HG02678 (cell line): ENCODE measurements around the gene PRKACA.
A peak's percentile ranks its signal among the peaks of the same experiment; 100 is the strongest.

Experiments used
- ATAC-seq: cut with Tn5 transposase; IDR thresholded peaks from one replicate; pipeline ENCODE4 v1.9.1; 2021; ENCODE audit warnings: mild to moderate bottlenecking, moderate library complexity; ENCODE audit not compliant: unreplicated experiment

PRKACA gene

DNA sequence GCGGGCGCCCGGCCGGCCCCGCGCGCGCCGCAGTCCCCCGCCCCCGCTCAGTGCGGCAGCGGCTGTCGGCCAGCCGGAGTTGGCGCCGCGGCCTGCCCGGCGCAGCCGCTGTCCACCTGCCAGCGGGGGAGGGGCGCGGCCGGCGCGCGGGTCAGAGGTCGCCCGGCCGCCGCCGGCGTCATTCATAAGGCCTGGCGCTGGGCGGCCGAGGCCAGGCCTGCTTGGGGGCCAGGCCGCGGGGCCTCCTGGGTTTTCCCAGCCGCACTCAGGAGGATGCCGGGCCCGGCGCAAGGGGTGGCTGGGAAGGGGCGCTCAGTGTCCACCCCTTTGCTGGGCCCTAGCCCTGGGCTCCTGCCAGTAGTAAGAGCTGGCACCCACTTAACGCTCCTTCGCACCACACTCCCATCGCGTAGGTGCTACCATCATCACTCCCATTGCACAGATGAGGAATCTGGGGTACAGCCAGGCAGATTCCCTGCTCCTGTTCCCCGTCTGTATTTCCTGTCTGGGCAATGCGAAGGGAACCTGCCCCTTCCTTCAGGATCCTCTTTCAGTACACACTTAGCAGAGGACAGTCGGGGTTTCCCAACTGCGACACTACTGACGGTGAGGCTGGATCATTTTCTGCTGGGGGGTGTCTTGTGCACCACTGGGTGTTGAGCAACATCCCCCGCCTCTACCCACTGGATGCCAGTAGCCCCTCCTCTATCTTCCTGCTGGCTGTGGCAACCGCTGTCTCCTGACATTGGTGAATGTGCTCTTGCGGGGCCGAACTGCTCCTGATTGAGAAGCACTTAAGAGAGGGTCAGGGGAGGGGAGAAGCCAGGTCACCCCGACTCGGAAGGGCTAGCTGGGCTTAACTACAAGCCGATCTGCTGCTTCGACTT, 846 bp upstream of the PRKACA start:
- ATAC-seq, result peak; percentile 34

DNA sequence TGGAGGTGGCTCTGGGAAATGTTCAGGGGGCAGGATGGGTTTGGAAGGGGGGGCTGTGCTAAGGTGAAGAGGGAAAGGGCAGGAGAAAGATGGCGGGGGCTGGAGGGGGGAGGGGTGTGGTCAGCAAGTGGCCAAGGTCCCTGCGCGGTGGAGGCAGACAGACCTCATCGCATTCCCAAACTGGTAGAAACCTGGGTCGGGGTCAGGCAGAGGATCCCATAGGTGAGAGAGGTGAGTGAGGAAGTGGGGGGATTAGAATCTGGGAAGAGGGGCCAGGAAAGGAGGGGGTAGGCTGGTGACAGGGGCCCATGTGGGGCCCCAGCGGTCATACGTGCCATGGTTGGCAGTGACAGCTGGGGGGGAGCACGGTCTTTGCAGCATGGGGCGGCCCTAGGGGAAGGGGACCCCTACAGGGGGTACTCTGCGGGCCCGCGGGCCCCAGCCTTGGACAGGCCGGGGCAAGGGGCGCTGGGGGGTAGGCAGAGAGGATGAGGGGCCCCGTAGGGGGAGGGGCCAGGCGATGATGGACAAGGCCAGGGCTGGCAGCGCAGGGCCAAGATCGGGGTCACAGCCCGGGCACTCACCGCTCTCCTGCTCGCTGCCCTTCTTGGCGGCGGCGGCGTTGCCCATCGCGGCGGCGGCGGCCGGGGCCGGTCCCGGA, 514 bp downstream of the PRKACA start:
- peak; percentile 5 for ATAC-seq

DNA sequence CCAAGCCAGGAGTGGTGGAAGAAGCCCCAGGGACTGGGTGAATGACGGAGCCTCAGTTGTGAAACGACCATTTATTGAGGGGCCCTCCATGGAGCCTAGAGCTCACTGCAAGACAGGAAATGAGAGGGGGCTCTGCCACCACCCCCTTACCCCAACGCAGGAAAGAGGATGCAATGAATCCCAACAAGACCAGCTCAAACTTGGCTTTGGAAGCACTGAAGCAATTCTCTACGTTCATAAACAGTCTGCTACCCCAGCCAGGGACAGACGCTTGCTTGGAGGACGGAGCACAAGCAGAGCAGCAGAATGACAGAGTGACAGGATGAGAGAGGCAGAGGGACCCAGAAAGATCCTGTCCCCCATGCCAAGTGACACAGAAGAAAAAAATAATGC, 1.0 kb downstream of the PRKACA start:
- ATAC-seq, result no peak

DNA sequence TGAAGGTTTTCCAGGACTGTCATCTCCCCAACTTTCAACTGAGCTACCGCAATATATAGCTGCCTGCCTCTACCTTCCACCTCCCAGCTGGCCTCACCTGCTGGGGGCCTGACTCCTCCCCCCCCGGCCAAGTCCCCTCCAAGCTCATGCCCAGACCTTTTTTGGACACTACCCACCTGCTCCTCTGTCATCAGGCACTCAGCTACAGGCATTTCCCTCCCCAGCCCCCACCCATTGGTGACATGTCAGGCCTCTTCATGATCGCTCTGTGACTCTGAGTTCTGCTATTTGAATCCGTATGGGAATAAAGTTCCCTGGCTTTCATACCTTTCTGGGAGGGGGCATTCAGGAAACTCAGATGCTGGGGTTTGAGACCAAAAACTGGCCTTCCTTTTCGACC, 1.8 kb downstream of the PRKACA start:
- ATAC-seq, result no peak

DNA sequence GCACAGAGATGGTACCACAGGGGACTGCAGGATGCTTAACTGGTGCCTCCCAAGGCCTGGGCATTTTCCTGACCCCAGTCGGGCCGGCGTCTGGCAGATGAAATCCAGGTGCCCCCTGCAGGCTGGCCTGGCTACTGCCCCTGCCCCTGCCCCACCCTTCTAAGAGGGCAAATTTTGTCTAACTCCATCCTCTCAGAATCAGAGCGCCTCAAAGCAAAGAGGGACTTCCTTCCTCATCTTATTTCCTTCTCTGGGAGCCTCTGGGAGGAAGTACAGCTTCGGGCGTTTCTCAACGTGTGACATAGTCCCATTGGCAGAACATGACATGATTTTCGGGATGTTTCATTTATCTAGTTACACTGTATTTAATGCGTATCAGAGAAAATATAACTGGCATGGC, 2.7 kb downstream of the PRKACA start:
- no peak for ATAC-seq

DNA sequence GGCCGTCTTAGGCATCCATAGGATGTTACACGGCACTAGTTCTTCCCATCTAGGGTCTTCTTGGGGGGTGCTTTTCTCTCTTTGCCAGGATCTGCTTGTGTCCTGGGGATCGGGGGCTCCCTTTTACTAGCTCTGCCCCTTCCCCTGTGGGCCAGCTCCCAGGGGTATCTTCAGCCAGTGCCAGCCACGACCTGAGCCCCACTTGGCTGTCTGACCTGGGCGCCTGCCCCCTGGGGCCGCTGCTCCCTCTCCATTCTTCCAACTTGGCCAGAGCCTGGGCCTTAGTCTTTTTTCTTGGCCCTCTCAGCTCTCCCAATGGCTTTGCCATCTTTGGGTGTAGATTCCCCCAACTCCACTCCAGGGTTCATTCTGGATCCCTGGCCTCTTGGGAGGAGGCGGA, 3.1 kb downstream of the PRKACA start:
- ATAC-seq, result no peak

DNA sequence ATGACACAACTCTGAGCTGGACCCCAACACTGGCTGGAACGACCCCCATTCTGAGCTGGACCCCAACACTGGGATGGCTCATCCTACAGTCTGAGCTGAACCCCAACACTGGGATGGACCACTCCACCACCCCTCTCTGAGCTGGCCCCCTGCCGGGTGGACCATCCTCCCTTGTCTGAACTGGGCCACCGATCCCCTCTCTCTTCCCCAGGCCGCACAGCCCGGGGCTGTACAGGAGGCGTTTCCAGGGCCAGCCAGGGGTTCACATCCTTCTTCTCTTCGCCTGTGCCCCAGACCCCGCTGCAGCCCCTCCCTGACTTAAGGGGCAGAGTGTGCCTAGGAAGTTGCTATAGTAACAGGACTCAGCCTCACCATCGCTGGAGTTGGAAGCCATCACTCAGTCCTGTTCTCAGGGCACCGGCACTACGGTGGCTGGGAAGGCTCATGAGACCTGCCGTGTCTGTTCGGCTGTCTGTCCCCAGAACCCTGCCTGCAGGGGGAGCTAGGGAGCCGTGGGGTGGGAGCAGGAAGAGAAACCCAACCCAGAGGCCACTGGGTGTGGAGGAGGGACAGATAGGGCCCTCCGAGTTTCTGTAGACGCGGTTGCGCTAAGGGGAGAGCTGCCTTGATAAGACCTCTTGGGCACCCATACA, 3.7 kb downstream of the PRKACA start:
- no peak for ATAC-seq

DNA sequence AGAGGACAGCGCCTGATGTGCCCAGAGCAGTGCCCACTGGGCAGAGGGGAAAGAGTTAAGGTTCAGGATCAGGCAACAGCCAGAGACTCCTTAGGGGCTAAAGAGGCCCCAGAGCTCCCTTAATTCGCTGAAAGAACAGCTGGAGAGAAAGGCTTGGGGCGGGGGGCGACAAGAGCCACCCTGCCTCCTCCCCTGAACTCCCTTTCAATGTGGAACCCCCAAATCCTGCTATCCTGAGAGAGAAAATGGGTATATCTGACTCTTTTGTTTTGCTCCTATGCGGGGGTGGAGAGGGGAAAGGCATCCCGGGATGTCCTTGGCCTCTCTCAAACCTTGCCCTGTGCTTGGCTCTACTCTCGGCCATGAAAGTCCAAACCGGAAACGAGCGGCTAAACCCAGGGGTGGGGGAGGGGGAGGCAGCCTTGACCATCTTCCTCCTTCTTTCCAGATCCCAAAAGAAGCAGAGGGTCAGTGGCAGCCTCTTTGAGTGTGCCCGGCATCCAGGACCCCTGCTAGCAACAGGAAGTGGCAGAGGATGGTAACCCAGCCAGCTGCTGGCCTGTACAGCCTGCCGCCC, 4.7 kb downstream of the PRKACA start:
- ATAC-seq, result no peak

DNA sequence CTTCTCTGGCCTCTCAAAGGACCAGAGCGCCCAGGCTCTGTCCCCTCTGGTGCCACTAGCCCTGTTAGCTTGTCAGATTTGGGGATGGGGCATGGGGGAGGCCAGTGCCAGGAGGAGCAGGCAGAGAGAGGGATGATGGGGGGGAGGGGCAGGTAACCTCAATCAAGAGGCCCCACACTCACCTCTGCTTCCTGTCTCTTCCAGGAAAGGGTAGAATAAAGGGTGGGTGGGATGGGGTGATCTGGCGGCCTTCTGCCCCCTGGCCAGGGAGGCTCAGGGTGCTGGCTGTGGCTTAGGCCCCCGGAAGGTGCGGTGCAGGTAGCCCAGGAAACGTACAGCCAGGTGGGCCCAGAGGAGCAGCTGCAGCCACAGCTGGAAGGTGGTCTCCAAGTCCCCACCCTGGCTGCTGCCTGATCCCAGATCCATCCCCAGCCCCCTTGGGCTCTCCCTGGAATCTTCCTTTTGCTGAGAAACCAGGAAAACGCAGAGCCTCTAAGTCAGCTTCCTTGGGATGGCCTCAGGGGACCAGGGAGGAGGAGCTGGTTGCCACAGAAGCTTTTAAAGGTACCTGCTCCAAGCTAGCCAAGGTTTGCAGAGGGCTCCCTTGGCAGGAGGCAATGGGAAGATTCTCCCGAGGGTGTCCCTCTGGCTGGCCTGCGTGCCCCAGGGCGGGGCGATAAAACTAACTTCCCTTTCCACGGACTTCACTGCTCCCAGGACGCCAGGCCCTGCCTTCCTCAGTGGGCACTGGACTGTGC, 5.3 kb downstream of the PRKACA start:
- ATAC-seq, result no peak

DNA sequence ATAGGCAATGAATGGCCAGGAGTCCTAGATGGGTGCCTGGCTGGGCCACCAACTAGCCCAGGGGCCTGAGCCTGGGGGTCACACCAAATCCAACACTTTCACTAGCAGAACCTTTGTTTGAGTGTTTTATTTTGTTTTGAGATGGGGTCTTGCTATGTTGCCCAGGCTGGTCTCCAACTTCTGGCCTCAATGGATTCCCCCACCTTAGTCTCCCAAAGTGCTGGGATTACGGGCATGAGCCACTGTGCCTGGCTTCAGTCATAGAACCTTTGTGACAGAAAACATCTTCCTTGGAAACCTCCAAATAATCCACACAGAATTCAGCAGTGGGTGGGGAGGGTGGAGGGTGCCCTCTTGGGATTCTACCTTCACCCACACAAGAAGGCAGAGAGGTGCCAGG, 6.1 kb downstream of the PRKACA start:
- ATAC-seq, result no peak

DNA sequence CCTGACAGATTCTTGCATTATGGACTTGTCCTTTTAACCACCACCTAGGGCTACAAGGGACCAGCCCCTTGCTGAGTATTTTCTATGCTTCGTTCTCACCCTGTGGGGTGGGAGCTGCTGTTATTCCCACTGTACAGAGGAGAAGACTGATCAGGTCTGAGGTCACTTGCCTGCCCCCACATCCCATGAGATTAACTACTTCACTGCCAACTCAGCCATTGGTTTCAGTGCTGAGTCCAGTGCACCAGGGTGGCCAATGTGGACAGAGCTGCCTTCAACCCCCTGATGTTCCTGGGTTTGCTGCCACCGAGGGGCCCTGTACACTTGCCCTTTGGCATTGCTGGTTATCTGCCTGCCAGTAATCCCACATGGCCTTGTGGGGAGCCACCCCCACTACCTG, 6.9 kb downstream of the PRKACA start:
- no peak for ATAC-seq

DNA sequence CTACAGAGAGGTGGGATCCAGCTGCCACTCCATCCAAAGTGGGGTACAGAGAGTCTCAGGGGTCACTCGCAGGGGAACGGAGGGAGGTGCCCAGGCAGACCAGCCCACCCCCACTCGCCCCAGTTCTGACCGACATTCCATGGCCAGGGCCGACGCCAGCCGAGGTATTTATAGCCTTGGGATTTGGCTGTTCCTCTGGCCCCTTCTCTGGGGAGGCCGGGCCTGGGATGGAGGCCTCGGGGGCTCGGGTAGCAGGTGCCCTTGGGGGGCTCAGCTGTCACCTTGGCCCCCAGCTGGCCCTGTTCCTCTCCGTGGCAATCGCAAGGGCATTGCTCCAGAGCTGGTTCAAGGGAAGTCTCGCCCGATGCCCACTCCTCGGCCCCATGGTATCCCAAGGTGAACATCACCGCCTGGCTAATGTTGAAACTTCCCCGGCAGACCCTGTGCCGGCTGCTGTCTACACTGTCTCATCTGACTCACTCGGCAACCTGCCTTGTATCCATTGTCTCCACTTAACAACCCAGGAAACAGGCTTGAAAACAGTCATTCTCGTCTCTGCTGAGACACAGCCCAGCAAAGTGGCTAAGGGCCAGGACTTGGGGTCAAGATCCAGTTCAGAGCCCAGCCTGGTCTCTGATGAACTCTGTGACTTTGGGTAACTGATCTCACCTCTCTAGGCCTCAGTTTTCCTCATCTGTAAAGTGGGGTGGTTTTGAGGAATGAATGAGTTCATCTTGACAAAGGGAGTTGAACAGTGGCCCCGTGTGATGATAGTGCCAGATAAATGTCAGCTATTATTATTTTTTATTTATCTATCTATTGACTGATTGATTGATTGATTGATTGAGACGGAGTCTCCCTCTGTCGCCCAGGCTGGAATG, 9.7 kb downstream of the PRKACA start:
- ATAC-seq, result no peak

DNA sequence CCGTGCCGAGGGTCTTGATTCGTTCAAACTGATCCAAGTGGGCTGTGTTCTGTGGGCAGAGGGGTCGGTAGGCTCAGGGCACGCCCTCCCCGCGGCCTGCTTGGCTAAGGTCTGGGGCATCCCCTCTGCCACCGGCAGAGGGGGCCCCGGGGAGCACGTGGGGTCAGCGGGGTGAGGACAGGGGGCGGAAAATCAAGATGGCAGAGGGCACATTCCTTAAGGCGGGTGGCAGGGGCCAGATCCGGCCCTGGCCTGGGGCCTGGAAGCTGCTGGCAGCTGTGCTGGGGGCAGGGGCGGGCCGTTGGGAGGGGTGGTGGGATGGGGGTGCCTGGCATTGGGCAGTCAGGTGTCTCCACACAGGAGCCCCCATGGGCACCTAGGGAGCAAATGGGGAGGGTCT, 10.7 kb downstream of the PRKACA start:
- ATAC-seq, result no peak

DNA sequence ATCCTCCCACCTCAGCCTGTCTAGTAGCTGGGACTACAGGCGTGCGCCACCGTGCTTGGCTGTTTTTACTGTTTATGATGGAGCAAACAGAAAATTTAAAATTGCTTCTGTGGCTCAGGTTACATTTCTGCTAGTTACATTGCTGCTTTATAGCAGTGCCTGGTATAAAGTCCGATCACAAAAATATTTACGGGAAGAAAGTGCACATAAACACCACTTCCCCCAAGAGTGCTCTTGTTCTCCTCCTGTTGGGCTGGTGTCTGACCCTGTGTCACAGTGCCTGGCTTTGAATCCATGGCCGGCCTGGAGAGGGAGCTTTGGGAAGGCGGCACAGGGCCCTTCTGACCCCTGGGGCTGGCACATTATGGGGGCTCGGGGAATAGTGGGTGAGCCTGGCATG, 11.9 kb downstream of the PRKACA start:
- ATAC-seq, result no peak

DNA sequence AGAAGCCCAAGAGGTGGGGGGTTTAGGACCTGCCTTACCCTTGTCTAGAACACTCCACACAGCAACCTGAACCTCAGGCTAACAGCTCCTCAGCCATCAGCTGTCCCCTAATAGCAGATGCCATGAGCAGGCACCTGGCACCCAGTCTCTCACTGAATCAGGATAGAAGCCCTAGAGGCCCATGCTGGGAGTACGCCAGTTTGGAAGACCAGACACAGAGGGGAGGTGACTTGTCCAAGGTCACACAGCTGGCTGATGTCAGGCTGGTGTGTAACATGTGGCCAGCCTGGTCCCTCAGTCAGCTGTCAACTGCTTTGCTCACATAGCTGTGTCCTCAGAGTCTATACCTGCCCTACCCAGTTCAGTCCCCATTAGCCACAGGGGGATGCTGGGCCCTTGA, 14.3 kb downstream of the PRKACA start:
- ATAC-seq, result no peak

DNA sequence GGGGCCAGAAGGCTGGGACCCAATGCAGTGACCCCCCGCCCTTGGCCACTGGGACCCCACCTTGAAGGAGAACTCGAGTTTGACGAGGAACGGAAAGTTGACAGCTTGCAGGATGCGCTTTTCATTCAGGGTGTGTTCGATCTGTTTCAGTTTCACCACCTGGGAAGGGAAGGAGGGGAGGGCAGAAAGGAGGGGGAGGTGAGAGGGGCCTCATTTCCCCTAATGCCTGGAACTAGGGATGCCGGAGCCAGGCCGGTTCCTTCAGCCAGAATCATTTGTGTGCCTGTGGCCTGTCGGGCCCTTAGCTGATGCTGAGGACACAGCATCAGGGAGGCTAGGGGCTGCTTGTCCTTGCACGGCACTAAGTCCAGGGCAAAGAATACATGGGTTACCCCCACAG, 14.8 kb downstream of the PRKACA start:
- no peak for ATAC-seq

DNA sequence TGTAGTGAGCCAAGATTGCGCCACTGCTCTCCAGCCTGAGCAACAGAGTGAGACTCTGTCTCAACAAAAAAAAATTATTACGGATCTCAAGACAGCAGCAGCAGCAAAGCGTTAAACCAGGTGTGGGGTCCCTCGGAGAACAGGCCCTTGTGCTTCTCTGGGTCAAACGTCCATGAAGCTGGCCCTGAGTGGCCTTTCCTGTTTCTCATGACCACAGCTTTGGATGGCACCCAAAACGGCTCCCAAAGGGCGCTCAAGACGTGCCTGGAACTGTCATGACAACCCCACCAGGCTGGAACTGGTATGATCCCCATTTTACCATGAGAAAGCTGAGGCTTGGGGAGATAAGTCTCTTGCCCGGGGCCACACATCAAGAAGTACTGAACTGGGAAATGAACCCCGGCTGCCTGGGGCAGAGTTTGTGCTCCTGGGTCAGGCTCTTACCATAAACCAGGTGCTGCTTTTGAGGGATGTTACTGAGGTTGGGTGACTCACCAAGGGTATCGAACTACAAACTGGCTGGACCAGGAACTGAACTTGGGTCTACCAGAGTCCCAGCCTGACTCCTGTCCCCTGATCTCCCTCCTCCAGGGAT, 15.4 kb downstream of the PRKACA start:
- no peak for ATAC-seq

DNA sequence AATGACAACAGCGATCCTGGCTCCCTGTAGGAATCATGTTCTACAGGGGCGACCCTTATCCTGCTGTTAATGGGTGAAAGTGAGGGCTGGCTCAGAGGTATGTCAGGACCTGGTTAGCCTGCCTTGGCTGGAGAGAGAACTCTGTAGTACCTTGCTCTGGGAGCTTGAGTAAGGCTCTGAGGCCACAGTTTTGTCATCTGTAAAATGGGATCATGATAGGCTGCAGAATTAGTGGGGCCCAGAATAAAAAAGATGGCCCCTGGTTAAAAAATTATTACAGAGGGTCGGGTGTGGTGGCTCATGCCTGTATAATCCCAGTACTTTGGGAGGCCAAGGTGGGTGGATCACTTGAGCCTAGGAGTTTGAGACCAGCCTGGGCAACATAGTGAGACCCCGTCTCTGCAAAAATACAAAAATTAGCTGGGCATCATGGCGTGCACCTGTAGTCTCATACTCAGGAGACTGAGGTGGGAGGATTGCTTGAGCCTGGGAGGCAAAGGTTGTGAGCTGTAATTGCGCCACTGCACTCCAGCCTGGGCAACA, 16.5 kb downstream of the PRKACA start:
- ATAC-seq, result no peak

DNA sequence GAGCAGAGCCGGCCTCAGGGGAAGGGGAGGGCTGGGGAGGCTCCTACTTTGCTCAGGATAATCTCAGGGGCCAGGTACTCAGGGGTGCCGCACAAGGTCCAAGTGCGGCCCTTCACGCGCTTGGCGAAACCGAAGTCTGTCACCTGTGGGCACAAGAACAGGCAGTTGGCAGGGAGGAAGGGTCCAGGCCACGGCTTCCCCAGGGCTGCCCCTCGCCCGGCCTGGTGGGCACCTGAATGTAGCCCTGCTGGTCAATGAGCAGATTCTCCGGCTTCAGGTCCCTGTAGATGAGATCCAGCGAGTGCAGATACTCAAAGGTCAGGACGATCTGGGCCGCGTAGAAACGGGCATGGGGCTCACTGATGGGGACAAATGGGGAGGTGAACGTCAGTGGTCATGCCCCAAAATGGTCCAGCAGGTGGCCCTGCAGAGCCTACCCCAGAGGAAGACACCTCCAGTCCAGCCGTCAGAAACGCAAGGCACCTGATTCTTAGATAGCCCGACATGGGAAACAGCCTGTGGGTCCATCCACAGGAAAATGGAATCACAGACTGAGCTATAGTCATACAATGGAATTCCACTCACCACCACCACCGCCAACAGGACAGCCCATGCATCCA, 19.9 kb downstream of the PRKACA start:
- ATAC-seq, result no peak
